HUES48 (cell line): ENCODE data around the gene FITM1.

Experiments used
- H3K27ac ChIP-seq: one replicate; pipeline ENCODE4 v1.7.0; 2013; ENCODE audit warnings: low read depth, low read length, inconsistent platforms
- H3K27me3 ChIP-seq: 2 replicates; pipeline ENCODE4 v1.6.1; 2013; ENCODE audit warnings: mild to moderate bottlenecking, low read length; ENCODE audit not compliant: control insufficient read depth, insufficient read depth
- H3K36me3 ChIP-seq: 2 replicates; pipeline ENCODE4 v1.6.1; 2013; ENCODE audit warnings: low read length; ENCODE audit not compliant: control insufficient read depth, insufficient read depth
- H3K4me1 ChIP-seq: 2 replicates; pipeline ENCODE4 v1.6.1; 2013; ENCODE audit warnings: mild to moderate bottlenecking, low read length; ENCODE audit not compliant: control insufficient read depth, insufficient read depth
- H3K4me3 ChIP-seq: 2 replicates; pipeline ENCODE4 v1.5.1; 2013; ENCODE audit warnings: mild to moderate bottlenecking, low read depth, low read length
- H3K9ac ChIP-seq: 2 replicates; pipeline ENCODE4 v1.6.1; 2013; ENCODE audit warnings: mild to moderate bottlenecking, low read depth, low read length, moderate library complexity
- H3K9me3 ChIP-seq: 2 replicates; pipeline ENCODE4 v1.6.1; 2013; ENCODE audit warnings: low read length; ENCODE audit not compliant: control insufficient read depth, insufficient read depth

The FITM1 gene

DNA sequence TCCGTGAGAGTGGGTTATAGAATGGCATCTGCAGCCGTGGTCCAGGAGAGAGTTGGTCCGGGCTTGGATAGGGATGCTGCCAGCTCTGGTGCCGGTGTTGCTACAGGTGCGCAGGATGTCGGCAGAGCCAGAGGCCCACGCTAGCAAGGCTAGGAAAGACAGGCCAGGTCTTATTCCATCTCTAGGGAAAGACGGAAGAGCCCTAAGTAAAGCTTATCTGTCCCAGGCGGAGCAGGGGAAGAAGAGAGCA, 5.0 kb downstream of the FITM1 start:
- Histone ChIP-seq H3K9me3 (no peaks in the 10 kb centered on the region), H3K27ac (peak overlapping the region; percentile 25), H3K36me3 (peaks cover 25% of the 10 kb centered on the region), H3K4me3 (peak overlapping the region; percentile 78), H3K9ac (no peak overlapping the region), H3K27me3 (no peaks in the 10 kb centered on the region), H3K4me1 (peaks cover 9% of the 10 kb centered on the region)

GRCh38 chr14:24135834-24136683, 5.6 kb downstream of the FITM1 start, which contains the start of gene PSME1:
PSME1 (plus strand) TSS chr14:24136194; CDS start chr14:24136263, 69 bp downstream.
- H3K9ac ChIP-seq: no peak within 1 kb of the TSS; the same call in 1 of the 2 replicates
- H3K27ac ChIP-seq: peak within 1 kb of the TSS; percentile 25
- H3K36me3 ChIP-seq: peaks cover 25% of the 10 kb centered on the region
- peak within 1 kb of the TSS; percentile 78 for H3K4me3 ChIP-seq
- no peaks in the 10 kb centered on the region for H3K27me3 ChIP-seq
- H3K4me1 ChIP-seq: peaks cover 9% of the 10 kb centered on the region
- H3K9me3 ChIP-seq: no peaks in the 10 kb centered on the region

- peaks cover 9% of the 10 kb centered on the region for H3K4me1 ChIP-seq
- H3K27ac ChIP-seq: no peak overlapping the region
- H3K9me3 ChIP-seq: no peaks in the 10 kb centered on the region
- peaks cover 25% of the 10 kb centered on the region for H3K36me3 ChIP-seq
- H3K27me3 ChIP-seq: no peaks in the 10 kb centered on the region
- no peak overlapping the region for H3K9ac ChIP-seq
- H3K4me3 ChIP-seq: peak overlapping the region; percentile 78
Observed at GRCh38 chr14:24136684-24137528, 6.4 kb downstream of the FITM1 start.

DNA sequence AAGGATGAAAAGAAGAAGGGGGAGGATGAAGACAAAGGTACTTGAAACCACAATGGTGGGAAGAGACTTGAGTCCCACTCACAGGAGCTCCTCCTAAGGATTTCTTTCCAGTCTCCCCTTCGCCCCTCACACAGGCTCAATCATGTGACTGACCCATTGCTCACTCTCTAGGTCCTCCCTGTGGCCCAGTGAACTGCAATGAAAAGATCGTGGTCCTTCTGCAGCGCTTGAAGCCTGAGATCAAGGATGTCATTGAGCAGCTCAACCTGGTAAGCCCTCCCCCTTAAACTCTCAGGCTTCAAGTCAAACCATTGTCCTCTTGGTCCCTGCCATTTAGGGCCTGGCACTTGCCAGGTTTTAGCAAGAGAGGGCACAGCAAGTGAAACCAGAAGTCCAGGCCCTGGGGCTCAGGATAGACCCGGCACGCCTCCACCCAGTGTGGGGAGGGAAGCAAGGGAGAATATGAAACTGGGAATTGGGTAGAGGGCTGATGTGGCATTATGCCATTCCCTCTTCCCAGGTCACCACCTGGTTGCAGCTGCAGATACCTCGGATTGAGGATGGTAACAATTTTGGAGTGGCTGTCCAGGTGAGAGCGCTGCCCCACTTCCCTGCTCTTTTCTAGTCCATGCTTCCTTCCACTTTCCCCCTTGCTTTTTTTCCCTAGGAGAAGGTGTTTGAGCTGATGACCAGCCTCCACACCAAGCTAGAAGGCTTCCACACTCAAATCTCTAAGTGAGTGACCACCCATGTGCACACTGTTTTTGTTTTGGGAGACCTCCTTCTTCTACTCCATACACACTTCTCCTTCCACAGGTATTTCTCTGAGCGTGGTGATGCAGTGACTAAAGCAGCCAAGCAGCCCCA, 7.3 kb downstream of the FITM1 start:
- Histone ChIP-seq H3K36me3 (peaks cover 27% of the 10 kb centered on the region), H3K9me3 (no peaks in the 10 kb centered on the region), H3K4me1 (peaks cover 9% of the 10 kb centered on the region), H3K27me3 (no peaks in the 10 kb centered on the region), H3K27ac (no peak overlapping the region), H3K4me3 (no peak overlapping the region), H3K9ac (no peak overlapping the region)

DNA sequence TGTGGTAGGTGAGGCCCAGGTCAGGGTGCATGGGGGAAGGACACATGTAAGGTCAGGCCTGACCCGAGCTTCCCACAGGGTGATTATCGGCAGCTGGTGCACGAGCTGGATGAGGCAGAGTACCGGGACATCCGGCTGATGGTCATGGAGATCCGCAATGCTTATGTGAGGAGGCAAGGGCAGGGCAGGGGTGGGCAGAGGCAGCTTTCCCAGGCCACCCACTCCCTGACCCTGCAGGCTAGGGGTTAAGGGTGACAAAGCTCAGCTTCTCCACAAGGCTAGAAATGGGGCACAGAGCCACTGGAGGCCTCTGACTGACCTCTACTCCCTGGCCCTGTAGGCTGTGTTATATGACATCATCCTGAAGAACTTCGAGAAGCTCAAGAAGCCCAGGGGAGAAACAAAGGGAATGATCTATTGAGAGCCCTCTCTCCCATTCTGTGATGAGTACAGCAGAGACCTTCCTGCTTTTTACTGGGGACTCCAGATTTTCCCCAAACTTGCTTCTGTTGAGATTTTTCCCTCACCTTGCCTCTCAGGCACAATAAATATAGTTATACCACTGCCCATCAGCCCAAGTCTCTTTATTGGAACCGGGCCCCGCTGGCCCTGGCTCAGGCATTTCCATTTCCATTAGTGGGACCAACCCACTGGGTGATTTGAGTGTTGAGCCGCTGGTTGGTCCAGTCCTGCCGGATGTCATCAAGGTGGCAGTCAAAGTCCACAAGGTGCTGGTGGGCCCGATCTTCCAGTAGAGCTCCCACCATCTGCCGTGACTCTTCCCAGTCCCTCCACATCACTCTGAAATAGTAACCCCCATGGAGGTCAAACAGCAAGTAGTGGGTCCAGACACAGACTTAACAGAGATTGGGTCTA, 8.2 kb downstream of the FITM1 start:
- Histone ChIP-seq H3K27ac (no peak overlapping the region), H3K9ac (no peak overlapping the region), H3K9me3 (no peaks in the 10 kb centered on the region), H3K27me3 (no peaks in the 10 kb centered on the region), H3K36me3 (peaks cover 34% of the 10 kb centered on the region), H3K4me3 (no peak overlapping the region), H3K4me1 (peaks cover 9% of the 10 kb centered on the region)

- peak overlapping the region; percentile 86 for H3K4me3 ChIP-seq
- no peaks in the 10 kb centered on the region for H3K9me3 ChIP-seq
- H3K4me1 ChIP-seq: peaks cover 9% of the 10 kb centered on the region
- H3K27me3 ChIP-seq: no peaks in the 10 kb centered on the region
- H3K9ac ChIP-seq: no peak overlapping the region
- H3K27ac ChIP-seq: no peak overlapping the region
- H3K36me3 ChIP-seq: peaks cover 42% of the 10 kb centered on the region
Observed at GRCh38 chr14:24139272-24139934, 8.9 kb downstream of the FITM1 start.

DNA sequence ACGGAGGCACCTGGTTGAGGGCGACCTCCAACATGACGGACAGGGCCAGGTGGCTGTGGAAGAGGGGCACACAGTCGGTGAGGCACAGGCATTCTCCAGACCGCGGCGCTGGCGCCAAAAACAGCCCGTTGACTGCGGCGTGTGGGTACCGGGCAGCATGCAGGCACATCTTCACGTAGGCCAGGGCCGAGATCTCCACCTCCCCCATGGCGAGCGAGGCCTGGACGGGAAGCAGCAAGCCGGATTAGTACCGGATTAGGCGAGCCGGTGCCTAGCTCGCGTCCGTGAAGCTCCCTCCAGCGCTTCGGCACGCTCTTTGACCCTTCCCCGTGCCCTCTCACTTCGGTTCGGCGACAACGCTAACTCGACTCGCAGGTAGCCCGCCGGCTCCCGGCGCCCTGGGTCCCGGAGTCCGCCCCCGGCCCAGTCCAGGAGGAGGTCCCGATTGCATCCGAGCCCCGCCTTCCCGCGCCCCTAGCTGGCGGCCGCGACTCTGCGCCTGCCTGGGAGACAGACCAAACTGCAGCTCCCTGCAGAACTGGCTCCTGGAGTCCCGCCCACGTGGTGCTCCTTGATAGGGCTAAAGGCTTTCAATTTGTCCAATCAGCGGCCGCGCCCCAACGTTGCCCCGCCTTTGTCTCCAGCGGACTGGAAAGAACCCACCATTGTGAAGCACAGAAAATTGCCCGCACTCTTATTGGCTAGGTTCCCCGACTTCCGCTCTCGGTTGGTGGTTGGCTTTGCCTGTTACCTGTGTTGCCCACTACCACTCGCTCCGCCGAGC, 10.8 kb downstream of the FITM1 start, which contains the start of gene EMC9:
Gene EMC9, minus strand, starts transcription at position 495 of the 784 bp plus-strand sequence. Its CDS starts 287 bp downstream, at position 208.
- peak within 1 kb of the TSS; percentile 86 for H3K4me3 ChIP-seq

DNA sequence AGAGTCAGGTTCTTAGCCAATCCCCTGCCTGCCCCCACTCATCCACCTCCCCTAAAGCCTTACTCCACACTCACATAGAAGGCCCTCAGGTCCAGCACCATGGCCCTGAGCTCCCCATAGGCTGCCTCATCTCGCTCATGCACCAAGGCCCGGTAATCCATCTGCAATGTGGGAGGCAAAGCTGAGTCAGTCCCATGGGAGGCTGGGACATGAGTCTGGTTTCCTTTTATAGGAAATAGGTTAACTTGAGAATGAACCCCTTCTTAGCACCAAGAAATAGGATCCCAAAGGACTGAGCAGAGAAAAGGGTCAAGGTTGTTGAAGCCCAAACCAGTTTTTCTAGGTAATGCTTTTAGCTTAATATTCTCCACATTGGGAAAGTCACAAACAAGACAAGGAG, 13.1 kb downstream of the FITM1 start:
- Histone ChIP-seq H3K9me3 (no peaks in the 10 kb centered on the region), H3K27me3 (no peaks in the 10 kb centered on the region), H3K4me3 (no peak overlapping the region), H3K36me3 (peaks cover 41% of the 10 kb centered on the region), H3K27ac (no peak overlapping the region), H3K9ac (no peak overlapping the region), H3K4me1 (peaks cover 19% of the 10 kb centered on the region)

More for the DNA sequence above, 10.8 kb downstream of the FITM1 start, which contains the start of gene EMC9:
- Histone ChIP-seq H3K4me1 (peaks cover 17% of the 10 kb centered on the region), H3K9ac (peak within 1 kb of the TSS; percentile 85), H3K27me3 (no peaks in the 10 kb centered on the region), H3K9me3 (no peaks in the 10 kb centered on the region), H3K27ac (peak within 1 kb of the TSS; percentile 94), H3K36me3 (peaks cover 48% of the 10 kb centered on the region)

DNA sequence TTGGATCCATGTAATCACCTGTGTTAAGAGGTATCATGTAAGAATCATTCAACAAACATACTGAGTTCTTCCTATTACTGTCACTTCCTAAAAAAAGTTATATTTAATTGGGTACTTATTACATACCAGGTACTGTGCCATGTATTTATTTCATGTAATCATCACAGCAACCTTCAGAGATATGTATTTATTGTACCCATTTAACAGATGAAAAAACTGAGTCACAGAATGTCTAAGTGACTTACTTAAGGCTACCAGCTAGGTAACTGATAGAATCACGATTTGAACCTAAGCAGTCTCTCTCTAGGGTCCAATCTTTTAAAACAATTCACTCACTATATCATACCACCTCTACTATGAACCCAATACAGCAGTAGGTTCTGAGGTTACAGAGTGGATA, 14.0 kb downstream of the FITM1 start:
- H3K27me3 ChIP-seq: no peaks in the 10 kb centered on the region
- H3K9ac ChIP-seq: no peak overlapping the region
- no peaks in the 10 kb centered on the region for H3K9me3 ChIP-seq
- no peak overlapping the region for H3K4me3 ChIP-seq
- peaks cover 19% of the 10 kb centered on the region for H3K4me1 ChIP-seq
- H3K36me3 ChIP-seq: peaks cover 39% of the 10 kb centered on the region
- no peak overlapping the region for H3K27ac ChIP-seq
